GM21786 (cell line): Measurements from ENCODE around the gene TENT5A.
"Not testable (repeated sequence)": the region's sequence is repeated elsewhere in the genome, so short reads cannot be mapped to it uniquely, and the experiment has no call there.

Source experiments
- ATAC-seq: cut with Tn5 transposase; IDR thresholded peaks from one replicate; pipeline ENCODE4 v1.9.1; 2021; ENCODE audit not compliant: unreplicated experiment

Gene TENT5A

GRCh38 chr6:81752084-81752920 lies at the start of gene TENT5A:
Gene TENT5A, minus strand, starts transcription at chr6:81752681. Its CDS starts 540 bp downstream, at chr6:81752141.
- ATAC-seq = peak; percentile 67

GRCh38 chr6:81801489-81801888 lies 49.0 kb upstream of the TENT5A start:
- no peak for ATAC-seq

- ATAC-seq = no peak
These were observed 48.2 kb upstream of the TENT5A start for GRCh38 chr6:81800666-81801065.

GRCh38 chr6:81799323-81799722 lies 46.8 kb upstream of the TENT5A start:
- ATAC-seq = no peak

- ATAC-seq = no peak
These were observed 45.1 kb upstream of the TENT5A start for GRCh38 chr6:81797591-81797990.

GRCh38 chr6:81795890-81796289 lies 43.4 kb upstream of the TENT5A start:
- ATAC-seq = no peak

GRCh38 chr6:81793821-81794475 lies 41.5 kb upstream of the TENT5A start:
- ATAC-seq = no peak

GRCh38 chr6:81792826-81793225 lies 40.3 kb upstream of the TENT5A start:
- ATAC-seq = no peak

GRCh38 chr6:81791756-81792155 lies 39.3 kb upstream of the TENT5A start:
- ATAC-seq = no peak

- no peak for ATAC-seq
These were observed 37.6 kb upstream of the TENT5A start for GRCh38 chr6:81790034-81790433.

- no peak for ATAC-seq
These were observed 36.8 kb upstream of the TENT5A start for GRCh38 chr6:81789291-81789690.

- ATAC-seq = no peak
These were observed 36.3 kb upstream of the TENT5A start for GRCh38 chr6:81788748-81789147.

- no peak for ATAC-seq
These were observed 35.0 kb upstream of the TENT5A start for GRCh38 chr6:81787313-81788068.

- ATAC-seq = no peak
These were observed 33.7 kb upstream of the TENT5A start for GRCh38 chr6:81786150-81786549.

- no peak for ATAC-seq
These were observed 32.9 kb upstream of the TENT5A start for GRCh38 chr6:81785377-81785776.

GRCh38 chr6:81783893-81784292 lies 31.4 kb upstream of the TENT5A start:
- no peak for ATAC-seq

- ATAC-seq = no peak
These were observed 29.1 kb upstream of the TENT5A start for GRCh38 chr6:81781624-81782023.

GRCh38 chr6:81777586-81778268 lies 25.2 kb upstream of the TENT5A start:
- ATAC-seq = no peak

GRCh38 chr6:81776219-81776618 lies 23.7 kb upstream of the TENT5A start:
- ATAC-seq = not testable (repeated sequence)

- ATAC-seq = no peak
These were observed 22.1 kb upstream of the TENT5A start for GRCh38 chr6:81774542-81774941.

- no peak for ATAC-seq
These were observed 21.4 kb upstream of the TENT5A start for GRCh38 chr6:81773887-81774286.
